Nucleus accumbens (tissue), 56 donors: ENCODE results near the gene HPSE2.

Experiments used
- DNase-seq, 56 donors: peaks; one replicate each; lab custom pipeline; 2025; lab: John Stamatoyannopoulos, UW

Gene HPSE2

GRCh38 chr10:98424295-98425254 lies 811.1 kb downstream of the HPSE2 start:
- no peak for DNase-seq

GRCh38 chr10:98423691-98424120 lies 811.9 kb downstream of the HPSE2 start:
- DNase-seq = no peak

GRCh38 chr10:98422182-98422581 lies 813.5 kb downstream of the HPSE2 start:
- no peak for DNase-seq

- DNase-seq = no peak
Measured at GRCh38 chr10:98420786-98421185, 814.9 kb downstream of the HPSE2 start.

- no peak for DNase-seq
Measured at GRCh38 chr10:98419469-98420261, 816.0 kb downstream of the HPSE2 start.

GRCh38 chr10:98418665-98419468 lies 816.8 kb downstream of the HPSE2 start:
- no peak for DNase-seq

GRCh38 chr10:98417973-98418664 lies 817.5 kb downstream of the HPSE2 start:
- DNase-seq = no peak

GRCh38 chr10:98417481-98417959 lies 818.1 kb downstream of the HPSE2 start:
- DNase-seq = no peak

GRCh38 chr10:98416606-98417388 lies 818.9 kb downstream of the HPSE2 start:
- DNase-seq = no peak

GRCh38 chr10:98415731-98416119 lies 819.9 kb downstream of the HPSE2 start:
- no peak for DNase-seq

- DNase-seq = peak in 51 of 56 donors; percentile 20 to 85 (median 66)
Measured at GRCh38 chr10:98414932-98415730, 820.5 kb downstream of the HPSE2 start, which contains the start of gene PYROXD2. TSS of gene PYROXD2 (minus strand) at chr10:98415182. CDS start at chr10:98415135, 47 bp downstream.

- DNase-seq = no peak
Measured at GRCh38 chr10:98414578-98414931, 821.1 kb downstream of the HPSE2 start.

- DNase-seq = no peak
Measured at GRCh38 chr10:98411768-98412167, 823.9 kb downstream of the HPSE2 start.

GRCh38 chr10:98411166-98411565 lies 824.5 kb downstream of the HPSE2 start:
- no peak for DNase-seq

GRCh38 chr10:98410759-98411158 lies 824.9 kb downstream of the HPSE2 start:
- DNase-seq = no peak

- DNase-seq = no peak
Measured at GRCh38 chr10:98410135-98410743, 825.4 kb downstream of the HPSE2 start.

- no peak for DNase-seq
Measured at GRCh38 chr10:98408799-98409198, 826.9 kb downstream of the HPSE2 start.
